A204.1 (cell line): Measurements from ENCODE around the gene RPL10A.

ENCODE experiments used
- FAIRE-seq: peaks from 2 replicates; lab custom pipeline; 2012; peaks lifted over from hg19 to GRCh38; lab: Jason Lieb, UNC

Gene RPL10A

GRCh38 chr6:35449287-35449881, 18.8 kb upstream of the RPL10A start:
- peak; percentile 57 for FAIRE-seq

DNA sequence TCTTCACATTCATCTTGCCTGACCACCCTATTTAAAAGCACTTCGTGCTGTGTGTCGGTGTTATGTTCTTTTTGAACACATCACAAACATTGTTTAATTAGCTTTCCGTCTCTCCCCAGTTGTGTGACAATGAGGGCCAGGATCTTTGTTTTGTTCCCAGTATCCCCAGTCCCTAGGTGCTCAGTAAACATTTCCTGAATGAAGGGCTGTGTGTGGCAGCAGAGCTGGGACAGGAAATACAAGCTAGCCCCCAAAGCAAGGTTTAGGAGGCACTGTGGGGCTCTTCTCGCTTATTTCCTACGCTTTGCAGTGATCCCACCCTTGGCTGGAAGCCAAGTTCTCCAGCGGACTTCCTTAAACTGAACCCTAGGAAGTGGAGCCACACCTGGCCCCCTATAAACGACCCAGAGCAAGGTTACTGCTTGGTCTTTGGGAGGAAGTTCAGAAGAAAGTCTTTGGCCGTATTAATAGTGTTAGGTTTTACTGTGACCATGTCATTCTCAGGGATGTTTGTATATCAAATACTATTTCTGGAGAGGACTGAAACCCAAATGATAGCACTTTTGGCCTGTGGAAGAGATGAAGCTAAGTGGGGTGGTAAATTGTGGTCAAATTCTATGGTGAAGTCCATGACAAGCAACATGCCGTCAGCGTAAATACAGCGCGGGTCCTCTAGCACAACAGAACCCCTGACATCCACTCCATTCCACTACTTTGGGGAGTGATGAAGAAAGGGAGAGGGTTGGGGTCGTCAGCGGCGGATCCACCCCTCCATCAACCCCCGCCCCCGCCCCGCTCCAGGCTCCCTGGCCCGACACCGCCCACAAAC, 16.6 kb upstream of the RPL10A start:
- no peak for FAIRE-seq

- no peak for FAIRE-seq
Observed at GRCh38 chr6:35452183-35453090, 15.8 kb upstream of the RPL10A start, which contains the start of gene FANCE. Gene FANCE, plus strand, starts transcription at chr6:35452338. Its CDS starts 208 bp downstream, at chr6:35452546.

DNA sequence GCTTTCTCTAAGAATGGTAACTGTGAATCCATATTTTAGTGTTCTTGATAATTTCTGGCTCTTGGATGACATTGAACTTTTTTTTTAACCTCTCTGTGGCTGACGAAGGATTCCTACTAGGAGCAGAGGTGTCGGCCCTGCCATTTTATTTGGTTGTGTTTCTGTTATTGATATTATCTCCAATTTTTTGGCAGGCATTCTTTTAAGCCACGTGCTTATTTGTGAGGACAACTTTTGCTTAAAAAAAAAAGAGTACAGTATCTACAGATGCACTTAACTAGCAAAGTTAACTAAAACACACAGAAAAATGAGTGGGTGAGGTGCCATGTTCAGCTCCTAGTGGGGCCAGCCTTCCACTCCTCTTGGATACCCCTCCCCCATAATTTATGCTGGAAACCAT, 15.0 kb upstream of the RPL10A start:
- FAIRE-seq, result no peak

- FAIRE-seq, result no peak
Observed at GRCh38 chr6:35454391-35455110, 13.7 kb upstream of the RPL10A start.

GRCh38 chr6:35457907-35458306, 10.3 kb upstream of the RPL10A start:
- no peak for FAIRE-seq

- no peak for FAIRE-seq
Observed at GRCh38 chr6:35461270-35461669, 6.9 kb upstream of the RPL10A start.

DNA sequence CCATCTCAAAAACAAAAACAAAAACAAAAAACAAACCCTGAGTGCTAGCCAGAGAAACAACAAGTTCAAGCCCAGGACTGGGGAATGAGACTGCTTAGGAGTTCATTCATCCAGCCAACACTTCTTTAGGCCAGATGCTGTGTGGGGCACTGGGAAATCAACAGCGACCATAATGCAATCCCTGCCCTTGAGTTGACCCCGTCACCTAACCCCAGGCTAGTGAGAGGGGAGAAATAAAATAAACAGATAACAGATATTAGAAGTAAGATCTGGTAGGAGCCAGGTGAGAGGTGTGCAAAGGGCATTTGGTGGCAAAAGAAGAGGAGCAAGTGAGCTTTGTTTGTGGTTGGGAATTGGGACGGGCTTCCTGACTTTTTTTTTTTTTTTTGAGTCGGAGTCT, 4.9 kb upstream of the RPL10A start:
- FAIRE-seq, result no peak

DNA sequence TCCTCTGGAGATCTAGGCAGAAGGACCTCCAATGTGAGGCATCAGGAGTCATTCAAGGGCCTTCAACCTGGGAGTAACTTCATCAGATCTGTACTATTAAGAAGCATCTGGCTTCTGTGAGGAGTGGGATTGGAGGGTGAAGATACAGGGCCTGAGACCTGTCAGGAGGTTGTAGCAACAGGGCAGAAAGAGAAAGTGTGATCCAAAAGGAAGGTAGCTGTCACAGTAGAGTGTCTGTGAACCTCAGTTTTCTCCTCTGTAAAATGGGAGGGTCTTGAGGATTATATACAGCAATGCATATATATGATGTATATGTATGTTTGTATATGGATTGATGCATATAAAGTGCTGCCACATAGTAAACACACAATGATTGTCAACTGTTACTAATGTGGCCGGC, 2.6 kb upstream of the RPL10A start:
- no peak for FAIRE-seq

DNA sequence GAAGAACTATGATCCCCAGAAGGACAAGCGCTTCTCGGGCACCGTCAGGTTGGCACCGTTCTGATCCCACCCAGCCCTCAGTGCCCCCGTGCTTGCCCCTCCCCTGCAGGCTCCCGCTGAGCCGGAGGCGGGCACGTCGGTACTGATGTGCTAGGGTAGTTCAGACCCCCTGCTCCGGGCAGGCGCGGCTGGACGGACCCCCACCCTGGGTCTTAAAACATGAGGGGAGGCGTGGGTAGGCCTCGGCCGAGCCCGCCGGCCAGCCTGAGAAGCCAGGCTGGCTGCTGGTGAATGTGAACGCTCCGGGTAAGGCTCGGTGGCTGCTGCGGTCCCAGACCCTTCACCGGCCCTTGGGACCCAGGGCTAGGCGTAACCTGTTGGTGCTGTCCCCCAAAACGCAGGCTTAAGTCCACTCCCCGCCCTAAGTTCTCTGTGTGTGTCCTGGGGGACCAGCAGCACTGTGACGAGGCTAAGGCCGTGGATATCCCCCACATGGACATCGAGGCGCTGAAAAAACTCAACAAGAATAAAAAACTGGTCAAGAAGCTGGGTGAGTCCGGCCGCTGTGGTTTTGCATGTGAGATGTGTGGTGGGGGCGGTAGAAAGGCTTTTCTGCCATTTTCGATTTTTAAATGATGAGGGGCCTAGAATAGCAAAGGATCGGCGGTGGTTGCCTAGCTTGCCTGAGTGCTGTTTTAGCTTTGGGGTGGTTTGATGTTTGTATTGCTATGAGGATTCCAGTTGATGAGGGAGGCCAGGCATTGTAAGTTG, 964 bp downstream of the RPL10A start:
- no peak for FAIRE-seq

DNA sequence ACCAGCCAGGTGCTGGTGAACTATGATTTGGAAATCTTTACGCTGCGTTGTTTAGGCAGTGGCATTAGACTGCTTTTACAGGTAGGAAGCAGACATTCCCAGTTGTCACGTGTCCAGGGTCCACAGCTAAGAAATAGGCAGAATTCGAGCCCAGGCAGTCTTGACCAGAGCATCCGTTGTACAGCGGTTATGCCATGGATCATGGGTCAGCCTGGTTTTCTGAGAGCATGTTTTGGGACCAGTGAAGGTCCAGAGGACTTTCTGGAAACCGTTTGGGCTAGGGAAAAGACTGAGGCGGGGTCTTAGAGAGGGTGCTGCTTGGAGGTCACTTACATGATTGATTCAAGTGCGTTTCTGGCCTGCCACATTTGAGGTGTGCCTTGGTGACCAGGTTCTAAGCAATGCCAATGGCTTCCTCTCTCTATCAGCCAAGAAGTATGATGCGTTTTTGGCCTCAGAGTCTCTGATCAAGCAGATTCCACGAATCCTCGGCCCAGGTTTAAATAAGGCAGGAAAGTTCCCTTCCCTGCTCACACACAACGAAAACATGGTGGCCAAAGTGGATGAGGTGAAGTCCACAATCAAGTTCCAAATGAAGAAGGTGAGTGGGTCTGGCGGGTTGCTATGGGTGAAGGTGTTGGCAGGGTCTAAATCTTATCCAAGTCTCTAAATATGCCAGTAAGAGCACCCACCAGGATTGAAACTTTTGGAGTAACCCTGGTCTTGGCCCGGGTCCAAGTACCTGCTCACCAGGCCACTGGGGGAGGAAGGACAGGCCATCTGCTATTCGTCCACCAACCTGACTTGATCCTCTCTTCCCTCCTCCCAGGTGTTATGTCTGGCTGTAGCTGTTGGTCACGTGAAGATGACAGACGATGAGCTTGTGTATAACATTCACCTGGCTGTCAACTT, 1.8 kb downstream of the RPL10A start:
- FAIRE-seq, result no peak

DNA sequence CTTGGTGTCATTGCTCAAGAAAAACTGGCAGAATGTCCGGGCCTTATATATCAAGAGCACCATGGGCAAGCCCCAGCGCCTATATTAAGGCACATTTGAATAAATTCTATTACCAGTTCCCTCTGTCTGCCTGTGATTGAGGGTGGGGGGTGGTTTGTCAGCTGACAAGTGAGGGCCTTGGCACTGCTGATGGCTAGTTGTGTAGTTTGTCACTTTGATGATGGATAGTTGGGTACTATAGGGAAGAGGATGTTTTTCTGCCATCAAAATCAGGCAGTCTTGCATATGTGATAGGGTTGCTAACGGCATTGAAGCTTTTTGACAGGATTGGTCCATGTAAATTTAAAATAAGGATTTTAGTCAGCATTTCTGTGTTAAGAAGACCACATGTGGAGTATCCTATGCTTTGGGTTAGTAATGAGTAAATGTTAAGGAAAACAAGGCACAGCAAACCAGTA, 2.5 kb downstream of the RPL10A start:
- FAIRE-seq, result no peak

DNA sequence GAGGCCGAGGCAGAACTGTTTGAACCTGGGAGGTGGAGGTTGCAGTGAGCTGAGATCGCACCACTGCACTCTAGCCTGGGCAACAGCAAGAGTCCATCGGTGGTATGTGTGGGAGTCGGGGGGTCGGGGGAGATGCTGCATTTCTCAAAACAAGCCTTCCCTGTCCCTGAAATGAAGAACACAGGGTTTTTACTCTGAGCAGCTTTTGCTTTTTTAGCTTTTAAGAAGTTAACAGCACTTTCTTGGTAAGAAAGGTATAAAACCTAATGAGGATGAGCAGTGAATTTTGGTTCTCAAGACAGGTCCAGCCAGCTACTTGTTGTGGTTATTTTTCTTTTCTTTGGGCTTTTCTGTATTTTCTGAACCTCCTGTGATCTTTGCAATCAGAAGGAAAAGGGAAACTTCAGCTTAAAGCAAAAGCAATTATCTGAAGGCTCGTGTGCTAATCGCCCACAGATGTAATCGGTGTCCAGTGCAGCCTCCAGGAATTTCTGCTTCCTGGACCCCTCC, 3.7 kb downstream of the RPL10A start:
- FAIRE-seq, result no peak

GRCh38 chr6:35473075-35473849, 5.1 kb downstream of the RPL10A start:
- no peak for FAIRE-seq

GRCh38 chr6:35473850-35474130, 5.6 kb downstream of the RPL10A start:
- FAIRE-seq, result no peak

DNA sequence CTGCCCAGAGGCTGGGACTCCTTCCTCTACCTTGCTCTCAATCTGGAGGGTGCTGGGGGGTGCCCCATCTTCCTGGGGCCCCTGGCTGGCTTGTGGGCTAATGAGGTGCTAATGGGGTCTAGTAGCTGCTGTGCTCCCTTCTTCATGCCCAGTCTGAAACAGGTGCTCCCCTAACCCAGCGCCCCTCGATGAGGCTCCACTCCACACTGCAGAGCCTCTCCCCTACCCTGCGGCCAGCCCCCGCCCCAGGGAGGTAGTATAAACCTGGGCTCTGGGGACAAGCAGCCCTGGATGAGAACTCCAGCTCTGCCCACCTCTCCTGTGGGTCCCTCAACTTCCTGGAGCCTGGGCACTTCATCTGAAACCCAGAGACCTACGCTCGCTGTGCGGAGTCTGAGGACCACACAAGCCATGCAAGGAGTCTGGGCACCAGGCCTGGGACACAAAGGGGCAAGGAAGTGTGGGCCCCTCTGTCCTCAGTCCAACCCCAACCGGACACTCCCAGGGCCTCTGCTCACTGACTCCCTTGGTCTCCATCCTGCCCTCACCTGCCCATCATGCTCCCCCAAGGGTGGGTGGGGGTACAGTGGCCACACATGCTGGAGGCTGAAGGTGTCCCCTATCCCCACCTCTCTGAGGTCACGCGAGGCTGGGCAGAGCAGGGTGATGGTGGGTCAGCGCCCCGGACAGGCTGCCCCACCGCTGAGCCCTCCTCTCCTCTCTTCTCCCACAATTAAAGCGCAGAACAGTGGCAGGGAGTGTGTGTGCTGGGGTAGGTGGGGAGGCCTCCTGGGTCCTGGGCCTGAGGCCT, 6.1 kb downstream of the RPL10A start:
- no peak for FAIRE-seq

DNA sequence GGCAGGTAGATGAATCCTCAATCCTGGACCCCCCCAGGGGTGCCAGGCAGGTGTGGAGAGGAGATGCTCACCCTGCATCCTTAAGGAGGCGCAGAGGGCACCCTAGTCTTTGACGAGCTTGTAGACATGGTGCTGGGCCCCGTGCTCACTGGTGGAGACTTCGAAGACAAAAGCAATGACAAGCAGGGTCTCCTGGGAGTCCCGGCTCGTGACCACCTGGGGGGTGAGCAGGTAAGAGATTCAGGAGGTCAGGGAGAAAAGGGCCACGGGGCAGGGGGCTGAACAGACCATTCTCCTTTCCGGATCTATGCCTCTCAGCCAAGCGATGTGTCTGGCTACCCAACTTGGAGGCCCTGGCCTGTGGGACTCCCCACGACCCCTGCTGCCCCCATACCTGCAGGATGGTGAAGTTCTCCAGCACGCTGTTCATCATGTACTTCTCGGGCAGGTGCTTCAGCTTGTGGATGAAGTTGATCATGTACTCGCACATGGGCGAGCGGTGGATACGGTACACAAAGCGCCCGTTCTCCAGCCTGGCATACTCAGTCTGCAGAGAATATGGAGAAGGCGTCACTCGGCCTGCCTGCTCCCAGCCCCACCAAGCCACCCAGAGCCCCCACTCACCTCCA, 6.9 kb downstream of the RPL10A start:
- FAIRE-seq, result no peak

- FAIRE-seq, result no peak
Observed at GRCh38 chr6:35475573-35475972, 7.4 kb downstream of the RPL10A start.
